ENCODE results near the gene AGAP2.
"Not testable (repeated sequence)": the region's sequence is repeated elsewhere in the genome, so short reads cannot be mapped to it uniquely, and the experiment has no call there.

Gene AGAP2

DNA sequence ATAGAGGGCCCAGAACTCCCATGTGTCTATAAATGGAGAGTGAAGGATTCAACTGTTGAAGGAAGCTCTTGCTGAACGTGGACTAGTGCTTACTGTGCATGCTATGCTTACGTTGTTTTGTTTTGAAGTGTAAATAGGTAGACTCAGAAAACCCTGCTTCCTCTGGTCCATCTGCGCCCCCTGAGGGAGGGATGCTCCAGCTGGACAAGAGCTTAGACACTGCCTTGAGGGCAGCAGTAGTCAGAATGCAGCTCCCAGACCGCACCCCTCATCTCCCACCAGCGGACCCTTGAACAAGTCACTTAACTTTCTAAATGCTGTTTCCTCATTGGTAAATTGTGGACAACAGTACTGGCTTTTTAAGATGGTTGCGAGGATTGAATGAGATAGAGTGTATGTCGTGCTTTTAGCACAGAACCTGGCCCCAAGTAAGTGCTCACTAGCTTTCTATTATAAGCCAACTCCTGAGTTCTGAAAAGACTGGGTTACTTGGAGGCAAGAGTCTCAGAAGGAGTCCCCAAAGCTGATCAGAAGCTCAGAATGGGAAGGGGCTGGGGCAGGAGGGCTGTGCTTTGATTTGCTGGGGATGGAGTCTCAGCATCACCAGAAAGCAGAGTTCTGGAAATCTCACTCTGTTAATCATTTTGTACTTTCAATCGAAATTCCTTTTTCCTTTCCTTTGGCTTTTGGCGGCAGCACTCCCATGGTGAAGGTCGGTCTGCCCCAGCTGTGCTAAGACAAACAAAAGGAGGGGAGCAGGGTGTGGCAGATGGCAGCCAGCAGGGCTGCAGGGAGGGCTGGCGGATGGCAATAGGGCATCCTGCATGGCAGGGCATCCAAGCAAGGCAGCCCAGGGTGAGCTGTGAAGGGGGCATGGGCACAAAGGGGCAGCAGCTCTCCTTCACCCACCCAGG is 15.6 kb downstream of the AGAP2 start:
- H3K4me1 ChIP-seq, result peaks cover 4% of the 10 kb centered on the region
- no peaks in the 10 kb centered on the region for H3K79me2 ChIP-seq
- H3K4me2 ChIP-seq (ENCODE audit: low read length), result no peak overlapping the region
- H3K27me3 ChIP-seq (ENCODE audit: control insufficient read depth, insufficient read depth, low read length), result peaks cover 3% of the 10 kb centered on the region
- no peaks in the 10 kb centered on the region for H3K9me3 ChIP-seq (ENCODE audit: control insufficient read depth, low read length)
- no peak overlapping the region for H3K27ac ChIP-seq
- H2AFZ ChIP-seq, result no peak overlapping the region
- no peaks in the 10 kb centered on the region for H3K36me3 ChIP-seq (ENCODE audit: control insufficient read depth, insufficient read depth, low read length)
- H3K4me3 ChIP-seq (ENCODE audit: low read depth, low read length), result no peak overlapping the region
- TF ChIP-seq, protein P1, sequence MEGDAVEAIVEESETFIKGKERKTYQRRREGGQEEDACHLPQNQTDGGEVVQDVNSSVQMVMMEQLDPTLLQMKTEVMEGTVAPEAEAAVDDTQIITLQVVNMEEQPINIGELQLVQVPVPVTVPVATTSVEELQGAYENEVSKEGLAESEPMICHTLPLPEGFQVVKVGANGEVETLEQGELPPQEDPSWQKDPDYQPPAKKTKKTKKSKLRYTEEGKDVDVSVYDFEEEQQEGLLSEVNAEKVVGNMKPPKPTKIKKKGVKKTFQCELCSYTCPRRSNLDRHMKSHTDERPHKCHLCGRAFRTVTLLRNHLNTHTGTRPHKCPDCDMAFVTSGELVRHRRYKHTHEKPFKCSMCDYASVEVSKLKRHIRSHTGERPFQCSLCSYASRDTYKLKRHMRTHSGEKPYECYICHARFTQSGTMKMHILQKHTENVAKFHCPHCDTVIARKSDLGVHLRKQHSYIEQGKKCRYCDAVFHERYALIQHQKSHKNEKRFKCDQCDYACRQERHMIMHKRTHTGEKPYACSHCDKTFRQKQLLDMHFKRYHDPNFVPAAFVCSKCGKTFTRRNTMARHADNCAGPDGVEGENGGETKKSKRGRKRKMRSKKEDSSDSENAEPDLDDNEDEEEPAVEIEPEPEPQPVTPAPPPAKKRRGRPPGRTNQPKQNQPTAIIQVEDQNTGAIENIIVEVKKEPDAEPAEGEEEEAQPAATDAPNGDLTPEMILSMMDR (IDR thresholded peaks at IDR 0.05), result no peak
- no peak overlapping the region for H3K9ac ChIP-seq

DNA sequence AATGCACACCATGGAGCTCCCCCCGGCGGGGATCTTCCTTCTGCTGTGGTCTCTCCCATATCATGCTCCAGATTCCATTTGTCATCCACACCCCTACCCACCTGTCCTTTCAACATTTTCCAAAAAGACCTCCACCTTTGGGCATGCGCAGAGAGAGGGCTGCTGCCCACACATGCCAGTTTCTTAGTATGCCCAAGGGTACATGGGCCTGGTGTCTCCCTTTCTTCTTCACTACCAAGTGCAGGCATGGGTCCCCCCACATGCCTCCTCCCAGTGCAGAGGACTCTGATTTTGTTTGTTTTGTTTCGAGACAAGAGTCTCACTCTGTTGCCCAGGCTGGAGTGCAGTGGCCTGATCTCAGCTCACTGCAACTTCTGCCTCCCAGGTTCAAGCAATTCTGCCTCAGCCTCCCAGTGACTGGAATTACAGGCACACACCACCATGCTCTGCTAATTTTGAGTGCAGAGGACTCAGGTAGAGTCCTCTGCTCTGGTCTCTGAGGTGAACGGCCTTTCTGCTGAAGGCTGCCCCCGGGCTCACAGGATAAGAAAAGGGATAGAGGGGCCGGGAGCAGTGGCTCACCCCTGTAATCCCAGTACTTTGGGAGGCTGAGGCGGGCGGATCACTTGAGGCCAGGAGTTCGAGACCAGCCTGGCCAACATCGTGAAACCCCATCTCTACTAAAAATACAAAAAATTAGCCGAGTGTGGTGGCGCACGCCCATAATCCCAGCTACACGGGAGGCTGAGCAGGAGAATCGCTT is 16.5 kb downstream of the AGAP2 start:
- not testable (repeated sequence) for H2AFZ ChIP-seq; H3K36me3 ChIP-seq (ENCODE audit: control insufficient read depth, insufficient read depth, low read length); H3K9ac ChIP-seq; H3K4me1 ChIP-seq; H3K27ac ChIP-seq; H3K79me2 ChIP-seq; H3K27me3 ChIP-seq (ENCODE audit: control insufficient read depth, insufficient read depth, low read length); H3K4me3 ChIP-seq (ENCODE audit: low read depth, low read length); H3K4me2 ChIP-seq (ENCODE audit: low read length); H3K9me3 ChIP-seq (ENCODE audit: control insufficient read depth, low read length)

DNA sequence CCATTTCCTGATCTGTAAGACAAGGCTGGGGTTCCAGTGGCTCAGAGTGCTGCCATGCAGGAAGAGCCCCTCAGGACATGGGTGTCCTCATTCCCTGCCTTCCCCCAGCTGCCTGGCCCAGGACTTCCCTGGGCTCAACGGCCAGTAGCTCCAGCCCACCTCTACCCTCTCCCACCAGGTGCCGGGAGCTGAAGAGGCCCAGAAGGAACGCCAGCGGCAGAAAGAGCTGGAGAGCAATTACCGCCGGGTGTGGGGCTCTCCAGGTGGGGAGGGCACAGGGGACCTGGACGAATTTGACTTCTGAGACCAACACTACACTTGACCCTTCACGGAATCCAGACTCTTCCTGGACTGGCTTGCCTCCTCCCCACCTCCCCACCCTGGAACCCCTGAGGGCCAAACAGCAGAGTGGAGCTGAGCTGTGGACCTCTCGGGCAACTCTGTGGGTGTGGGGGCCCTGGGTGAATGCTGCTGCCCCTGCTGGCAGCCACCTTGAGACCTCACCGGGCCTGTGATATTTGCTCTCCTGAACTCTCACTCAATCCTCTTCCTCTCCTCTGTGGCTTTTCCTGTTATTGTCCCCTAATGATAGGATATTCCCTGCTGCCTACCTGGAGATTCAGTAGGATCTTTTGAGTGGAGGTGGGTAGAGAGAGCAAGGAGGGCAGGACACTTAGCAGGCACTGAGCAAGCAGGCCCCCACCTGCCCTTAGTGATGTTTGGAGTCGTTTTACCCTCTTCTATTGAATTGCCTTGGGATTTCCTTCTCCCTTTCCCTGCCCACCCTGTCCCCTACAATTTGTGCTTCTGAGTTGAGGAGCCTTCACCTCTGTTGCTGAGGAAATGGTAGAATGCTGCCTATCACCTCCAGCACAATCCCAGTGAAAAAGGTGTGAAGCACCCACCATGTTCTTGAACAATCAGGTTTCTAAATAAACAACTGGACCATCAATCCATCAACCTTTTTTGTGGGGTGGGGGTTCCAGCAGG is 17.6 kb downstream of the AGAP2 start:
- Histone ChIP-seq H3K4me3 (ENCODE audit: low read depth, low read length) (no peak overlapping the region), H3K27ac (no peak overlapping the region), H3K9me3 (ENCODE audit: control insufficient read depth, low read length) (no peaks in the 10 kb centered on the region), H3K79me2 (no peaks in the 10 kb centered on the region), H3K9ac (no peak overlapping the region), H3K4me2 (ENCODE audit: low read length) (no peak overlapping the region), H2AFZ (no peak overlapping the region), H3K4me1 (no peaks in the 10 kb centered on the region), H3K36me3 (ENCODE audit: control insufficient read depth, insufficient read depth, low read length) (no peaks in the 10 kb centered on the region), H3K27me3 (ENCODE audit: control insufficient read depth, insufficient read depth, low read length) (peaks cover 2% of the 10 kb centered on the region)
- TF ChIP-seq, protein P1 (IDR thresholded peaks at IDR 0.05), result no peak

DNA sequence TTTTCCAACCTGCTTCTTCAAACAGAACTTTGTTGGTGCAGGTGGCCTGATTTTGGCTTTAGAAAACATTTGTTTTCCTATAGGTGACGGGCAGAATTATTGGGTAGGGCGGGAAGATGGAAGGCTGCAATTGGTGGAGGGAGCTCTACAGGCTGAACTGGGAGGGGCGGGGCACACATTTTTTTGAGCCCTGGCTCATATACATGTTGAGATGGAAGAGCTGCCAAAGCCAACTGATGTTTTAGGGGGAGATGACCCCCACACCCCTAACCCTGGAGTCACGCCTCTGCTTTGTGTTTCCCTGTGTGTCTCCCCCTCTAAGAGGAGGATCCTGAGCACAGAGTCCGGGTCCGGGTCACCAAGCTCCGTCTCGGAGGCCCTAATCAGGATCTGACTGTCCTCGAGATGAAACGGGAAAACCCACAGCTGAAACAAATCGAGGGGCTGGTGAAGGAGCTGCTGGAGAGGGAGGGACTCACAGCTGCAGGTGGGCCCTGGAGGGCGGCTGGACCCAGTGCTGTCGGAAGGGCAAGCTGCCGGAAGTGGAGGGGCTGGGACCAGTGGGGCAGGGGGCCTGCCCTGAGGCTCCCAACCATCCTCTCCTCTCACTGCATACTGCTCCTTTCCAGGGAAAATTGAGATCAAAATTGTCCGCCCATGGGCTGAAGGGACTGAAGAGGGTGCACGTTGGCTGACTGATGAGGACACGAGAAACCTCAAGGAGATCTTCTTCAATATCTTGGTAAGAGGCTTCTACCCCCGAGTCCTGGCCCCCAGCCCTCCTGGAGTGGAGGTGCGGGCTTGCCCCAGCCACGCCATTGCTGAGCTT is 18.6 kb downstream of the AGAP2 start:
- no peak overlapping the region for H3K27ac ChIP-seq
- H3K4me3 ChIP-seq (ENCODE audit: low read depth, low read length), result no peak overlapping the region
- H2AFZ ChIP-seq, result no peak overlapping the region
- no peaks in the 10 kb centered on the region for H3K27me3 ChIP-seq (ENCODE audit: control insufficient read depth, insufficient read depth, low read length)
- H3K4me2 ChIP-seq (ENCODE audit: low read length), result no peak overlapping the region
- H3K4me1 ChIP-seq, result no peaks in the 10 kb centered on the region
- no peaks in the 10 kb centered on the region for H3K36me3 ChIP-seq (ENCODE audit: control insufficient read depth, insufficient read depth, low read length)
- no peak overlapping the region for H3K9ac ChIP-seq
- H3K79me2 ChIP-seq, result no peaks in the 10 kb centered on the region
- TF ChIP-seq, protein P1 (IDR thresholded peaks at IDR 0.05), result no peak
- no peaks in the 10 kb centered on the region for H3K9me3 ChIP-seq (ENCODE audit: control insufficient read depth, low read length)
